Measurements from ENCODE around the gene MAOB.
"Not testable (repeated sequence)": the region's sequence is repeated elsewhere in the genome, so short reads cannot be mapped to it uniquely, and the experiment has no call there.

MAOB gene

DNA sequence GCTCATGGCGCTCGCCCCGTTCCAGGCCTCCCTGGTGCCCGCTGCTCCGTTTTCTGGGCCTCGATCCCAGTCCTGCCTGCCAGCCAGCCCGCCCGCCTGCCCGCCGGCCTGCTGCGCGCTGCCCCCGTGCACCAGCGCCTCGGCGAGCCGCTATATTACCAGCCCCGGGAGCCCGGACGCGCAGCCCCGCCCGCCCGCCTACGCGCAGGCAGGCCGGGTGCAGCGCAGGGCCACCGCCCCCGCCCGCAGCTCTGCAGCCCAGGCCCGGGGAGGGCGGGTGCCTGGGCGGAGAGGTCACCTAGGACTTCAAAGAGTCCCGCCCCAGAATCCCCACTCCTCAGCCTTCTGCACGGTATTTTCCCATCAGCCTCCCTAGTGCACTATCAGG is at the start of gene MAOB:
MAOB (minus strand) TSS at position 157 of the 388 bp plus-strand sequence; CDS start at position 6, 151 bp downstream.
- H3K79me2 ChIP-seq (ENCODE audit: control insufficient read depth, low read length): no peaks in the 10 kb centered on the region
- no peaks in the 10 kb centered on the region for H3K9me3 ChIP-seq (ENCODE audit: control insufficient read depth, insufficient read depth, low read length)
- H3K4me1 ChIP-seq (ENCODE audit: control insufficient read depth, low read length): no peaks in the 10 kb centered on the region
- H3K4me2 ChIP-seq (ENCODE audit: low read length): no peak within 1 kb of the TSS
- no peaks in the 10 kb centered on the region for H3K27me3 ChIP-seq (ENCODE audit: control insufficient read depth, low read length)
- H3K36me3 ChIP-seq (ENCODE audit: control insufficient read depth, low read length): no peaks in the 10 kb centered on the region
- H3F3A ChIP-seq (ENCODE audit: control insufficient read depth, insufficient read depth): no peaks in the 10 kb centered on the region
- H3K27ac ChIP-seq (ENCODE audit: low read depth, low read length): no peak within 1 kb of the TSS
- TF ChIP-seq EZH2phosphoT487 (IDR thresholded peaks at IDR 0.05; ENCODE audit: borderline replicate concordance, low read length) (no peak), CTCF (IDR thresholded peaks at IDR 0.05; ENCODE audit: low read depth, low read length, poor library complexity, severe bottlenecking) (no peak)
- no peaks in the 10 kb centered on the region for H3K9me2 ChIP-seq (replicated peaks; ENCODE audit: control insufficient read depth, low read length)
- no peaks in the 10 kb centered on the region for H4K20me1 ChIP-seq (ENCODE audit: control insufficient read depth, insufficient read depth, low read depth, low read length)
- H3K4me3 ChIP-seq (ENCODE audit: low read length): no peak within 1 kb of the TSS

DNA sequence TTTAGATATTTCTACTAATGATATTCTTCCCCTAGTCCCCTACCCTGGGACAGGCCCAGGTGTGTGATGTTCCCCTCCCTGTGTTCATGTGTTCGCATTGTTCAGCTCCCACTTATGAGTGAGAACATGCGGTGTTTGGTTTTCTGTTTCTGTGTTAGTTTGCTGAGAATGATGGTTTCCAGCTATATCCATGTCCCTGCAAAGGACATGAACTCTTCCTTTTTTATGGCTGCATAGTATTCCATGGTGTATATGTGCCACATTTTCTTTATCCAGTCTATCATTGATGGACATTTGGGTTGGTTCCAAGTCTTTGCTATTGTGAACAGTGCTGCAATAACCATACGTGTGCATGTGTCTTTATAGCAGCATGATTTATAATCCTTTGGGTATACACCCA is 39.8 kb upstream of the MAOB start:
- not testable (repeated sequence) for H3F3A ChIP-seq (ENCODE audit: control insufficient read depth, insufficient read depth); H3K27me3 ChIP-seq (ENCODE audit: control insufficient read depth, low read length); H3K79me2 ChIP-seq (ENCODE audit: control insufficient read depth, low read length); H3K27ac ChIP-seq (ENCODE audit: low read depth, low read length); H3K4me2 ChIP-seq (ENCODE audit: low read length); H3K9me2 ChIP-seq (replicated peaks; ENCODE audit: control insufficient read depth, low read length); H3K4me3 ChIP-seq (ENCODE audit: low read length); H3K9me3 ChIP-seq (ENCODE audit: control insufficient read depth, insufficient read depth, low read length); H4K20me1 ChIP-seq (ENCODE audit: control insufficient read depth, insufficient read depth, low read depth, low read length); H3K4me1 ChIP-seq (ENCODE audit: control insufficient read depth, low read length); H3K36me3 ChIP-seq (ENCODE audit: control insufficient read depth, low read length)

DNA sequence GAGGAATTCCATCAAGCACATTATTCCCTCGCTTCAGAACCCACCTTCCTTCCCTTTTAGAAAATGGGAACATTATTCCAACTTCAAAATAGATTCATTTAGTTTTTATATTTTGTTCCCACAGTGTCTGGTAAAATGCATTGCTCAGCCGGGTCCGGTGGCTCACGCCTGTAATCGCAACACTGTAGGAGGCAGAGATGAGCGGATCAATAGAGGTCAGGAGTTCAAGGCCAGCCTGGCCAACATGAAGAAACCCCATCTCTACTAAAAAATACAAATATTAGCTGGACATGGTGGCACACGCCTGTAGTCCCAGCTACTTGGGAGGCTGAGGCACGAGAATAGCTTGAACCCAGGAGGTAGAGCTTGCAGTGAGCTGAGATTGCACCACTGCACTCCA is 28.5 kb upstream of the MAOB start:
- not testable (repeated sequence) for H3K4me2 ChIP-seq (ENCODE audit: low read length); H4K20me1 ChIP-seq (ENCODE audit: control insufficient read depth, insufficient read depth, low read depth, low read length); H3K27ac ChIP-seq (ENCODE audit: low read depth, low read length); H3K36me3 ChIP-seq (ENCODE audit: control insufficient read depth, low read length); H3K27me3 ChIP-seq (ENCODE audit: control insufficient read depth, low read length); H3K79me2 ChIP-seq (ENCODE audit: control insufficient read depth, low read length); H3K9me3 ChIP-seq (ENCODE audit: control insufficient read depth, insufficient read depth, low read length); H3K4me1 ChIP-seq (ENCODE audit: control insufficient read depth, low read length); H3K4me3 ChIP-seq (ENCODE audit: low read length); H3F3A ChIP-seq (ENCODE audit: control insufficient read depth, insufficient read depth); H3K9me2 ChIP-seq (replicated peaks; ENCODE audit: control insufficient read depth, low read length)

DNA sequence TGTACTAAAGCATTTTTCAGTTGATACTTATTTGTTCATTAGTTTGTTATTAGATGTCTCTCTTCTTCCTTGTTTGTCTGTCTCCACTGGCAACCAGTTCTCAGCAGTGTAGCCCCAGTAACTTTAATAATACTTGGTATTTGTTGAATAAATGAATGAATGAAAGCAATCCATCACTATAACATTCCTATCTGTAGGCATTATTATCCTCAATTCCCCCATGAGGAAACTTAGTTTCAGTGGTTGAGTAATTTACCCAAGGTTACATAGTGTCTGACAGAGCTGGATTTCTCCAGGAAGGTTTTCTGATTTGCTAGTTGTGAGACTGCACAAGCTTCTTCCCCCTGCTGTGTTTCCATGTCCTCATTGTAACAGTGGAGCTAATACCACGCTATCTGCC is 27.8 kb upstream of the MAOB start:
- no peaks in the 10 kb centered on the region for H3K79me2 ChIP-seq (ENCODE audit: control insufficient read depth, low read length)
- no peak overlapping the region for H3K4me2 ChIP-seq (ENCODE audit: low read length)
- TF ChIP-seq EZH2phosphoT487 (IDR thresholded peaks at IDR 0.05; ENCODE audit: borderline replicate concordance, low read length): no peak
- no peak for TF ChIP-seq CTCF (IDR thresholded peaks at IDR 0.05; ENCODE audit: low read depth, low read length, poor library complexity, severe bottlenecking)
- H3K9me2 ChIP-seq (replicated peaks; ENCODE audit: control insufficient read depth, low read length): no peaks in the 10 kb centered on the region
- H3K9me3 ChIP-seq (ENCODE audit: control insufficient read depth, insufficient read depth, low read length): no peaks in the 10 kb centered on the region
- no peaks in the 10 kb centered on the region for H3K4me1 ChIP-seq (ENCODE audit: control insufficient read depth, low read length)
- no peaks in the 10 kb centered on the region for H3F3A ChIP-seq (ENCODE audit: control insufficient read depth, insufficient read depth)
- no peak overlapping the region for H3K4me3 ChIP-seq (ENCODE audit: low read length)
- no peak overlapping the region for H3K27ac ChIP-seq (ENCODE audit: low read depth, low read length)
- no peaks in the 10 kb centered on the region for H4K20me1 ChIP-seq (ENCODE audit: control insufficient read depth, insufficient read depth, low read depth, low read length)
- no peaks in the 10 kb centered on the region for H3K27me3 ChIP-seq (ENCODE audit: control insufficient read depth, low read length)
- no peaks in the 10 kb centered on the region for H3K36me3 ChIP-seq (ENCODE audit: control insufficient read depth, low read length)

All from DOHH2 (cell line).